HEK293T (cell line): ENCODE measurements around the gene MMP11.

ENCODE experiments used
- ELF4 ChIP-seq: fragments of 450-650 bp; IDR thresholded peaks from 2 replicates; pipeline ENCODE4 v1.6.1; 2017; ENCODE audit warnings: antibody characterized with exemption
- FOXA1 ChIP-seq: fragments of 450-650 bp; IDR thresholded peaks from 2 replicates; pipeline ENCODE4 v1.6.1; 2016; ENCODE audit warnings: mild to moderate bottlenecking
- FOXK2 ChIP-seq: fragments of 450-650 bp; IDR thresholded peaks from 2 replicates; pipeline ENCODE4 v1.6.1; 2016; ENCODE audit warnings: mild to moderate bottlenecking
- FOXM1 ChIP-seq: fragments of 450-650 bp; IDR thresholded peaks from 2 replicates; pipeline ENCODE4 v1.6.1; 2017; ENCODE audit warnings: mild to moderate bottlenecking, borderline replicate concordance
- HDGF ChIP-seq: fragments of 450-650 bp; IDR thresholded peaks from 2 replicates; pipeline ENCODE4 v1.6.1; 2017; ENCODE audit warnings: antibody characterized with exemption, borderline replicate concordance
- SUZ12 ChIP-seq: fragments of 450-650 bp; IDR thresholded peaks from 2 replicates; pipeline ENCODE4 v1.6.1; 2016; ENCODE audit warnings: mild to moderate bottlenecking
- TARDBP ChIP-seq: fragments of 450-650 bp; IDR thresholded peaks from 2 replicates; pipeline ENCODE4 v1.6.1; 2016
- ZNF384 ChIP-seq: fragments of 450-650 bp; IDR thresholded peaks from 2 replicates; pipeline ENCODE4 v1.6.1; 2016

GRCh38 chr22:23769321-23769965 is 3.2 kb upstream of the MMP11 start:
- no peak for TF ChIP-seq ELF4
- TF ChIP-seq FOXM1 = no peak
- no peak for TF ChIP-seq ZNF384
- no peak for TF ChIP-seq HDGF
- no peak for TF ChIP-seq TARDBP
- TF ChIP-seq FOXA1 = no peak
- no peak for TF ChIP-seq FOXK2
- TF ChIP-seq SUZ12 = no peak
